ENCODE data around the gene MYLK. TPM values are rescaled to one million over a fixed set of nuclear protein-coding genes. Genes with fewer than 3 reads are reported as not detected.
"Not testable (repeated sequence)": the region's sequence is repeated elsewhere in the genome, so short reads cannot be mapped to it uniquely, and the experiment has no call there.

Gene MYLK
- total RNA-seq, 2 donors from 2014 or later: 4.7 to 6.6 TPM

GRCh38 chr3:123618076-123618708 is 265.9 kb downstream of the MYLK start:
- no peak for TF ChIP-seq CTCF (conservative IDR thresholded peaks at IDR 0.05)
- no peak overlapping the region for H3K4me3 ChIP-seq (ENCODE audit: low read length)
- H3K4me1 Mint-ChIP-seq: peaks cover 5% of the 10 kb centered on the region
- H3K27ac ChIP-seq (ENCODE audit: low read depth, low read length): no peak overlapping the region
- H3K4me3 Mint-ChIP-seq: no peak overlapping the region
- no peaks in the 10 kb centered on the region for H3K27me3 Mint-ChIP-seq (ENCODE audit: insufficient read depth)
- no peaks in the 10 kb centered on the region for H3K9me3 ChIP-seq (ENCODE audit: control insufficient read depth, low read length)
- no peaks in the 10 kb centered on the region for H3K4me1 ChIP-seq (ENCODE audit: control insufficient read depth, insufficient read depth, low read length)
- H3K36me3 Mint-ChIP-seq (ENCODE audit: low read depth): peaks cover 3% of the 10 kb centered on the region
- H3K9ac ChIP-seq (ENCODE audit: extremely low read depth, low read length, poor library complexity, severe bottlenecking): no peak overlapping the region
- no peaks in the 10 kb centered on the region for H3K9me3 Mint-ChIP-seq
- peaks cover 4% of the 10 kb centered on the region for H3K36me3 ChIP-seq (ENCODE audit: control insufficient read depth, insufficient read depth, low read length)
- no peak for DNase-seq
- H3K27me3 ChIP-seq (ENCODE audit: control insufficient read depth, insufficient read depth, low read length, poor library complexity, severe bottlenecking): no peaks in the 10 kb centered on the region
- H3K27ac Mint-ChIP-seq: no peak overlapping the region
- 80 to 86% methylated on average over 7 of the region's 7 CpGs for WGBS, 2 experiments (ENCODE audit: insufficient coverage in 1 of 2, insufficient read length in 1 of 2)

GRCh38 chr3:123616593-123616992 is 267.5 kb downstream of the MYLK start:
- Histone ChIP-seq H3K4me1 (ENCODE audit: control insufficient read depth, insufficient read depth, low read length) (no peaks in the 10 kb centered on the region), H3K9ac (ENCODE audit: extremely low read depth, low read length, poor library complexity, severe bottlenecking) (no peak overlapping the region), H3K27me3 (ENCODE audit: control insufficient read depth, insufficient read depth, low read length, poor library complexity, severe bottlenecking) (no peaks in the 10 kb centered on the region), H3K27ac (ENCODE audit: low read depth, low read length) (no peak overlapping the region), H3K9me3 (ENCODE audit: control insufficient read depth, low read length) (no peaks in the 10 kb centered on the region), H3K36me3 (ENCODE audit: control insufficient read depth, insufficient read depth, low read length) (peaks cover 17% of the 10 kb centered on the region), H3K4me3 (ENCODE audit: low read length) (no peak overlapping the region)
- WGBS, 2 experiments (ENCODE audit: insufficient coverage in 1 of 2, insufficient read length in 1 of 2): 88 to 96% methylated on average over 4 to 6 of the region's 6 CpGs
- Mint-ChIP-seq H3K36me3 (ENCODE audit: low read depth) (peaks cover 3% of the 10 kb centered on the region), H3K9me3 (no peaks in the 10 kb centered on the region), H3K4me1 (peaks cover 5% of the 10 kb centered on the region), H3K27me3 (ENCODE audit: insufficient read depth) (no peaks in the 10 kb centered on the region), H3K4me3 (no peak overlapping the region), H3K27ac (no peak overlapping the region)
- no peak for DNase-seq
- TF ChIP-seq CTCF (conservative IDR thresholded peaks at IDR 0.05): no peak

- no peaks in the 10 kb centered on the region for H3K4me1 ChIP-seq (ENCODE audit: control insufficient read depth, insufficient read depth, low read length)
- no peaks in the 10 kb centered on the region for H3K27me3 ChIP-seq (ENCODE audit: control insufficient read depth, insufficient read depth, low read length, poor library complexity, severe bottlenecking)
- Mint-ChIP-seq H3K36me3 (ENCODE audit: low read depth) (peaks cover 10% of the 10 kb centered on the region), H3K27ac (no peak overlapping the region), H3K9me3 (no peaks in the 10 kb centered on the region), H3K27me3 (ENCODE audit: insufficient read depth) (no peaks in the 10 kb centered on the region), H3K4me3 (no peak overlapping the region), H3K4me1 (peaks cover 5% of the 10 kb centered on the region)
- peaks cover 25% of the 10 kb centered on the region for H3K36me3 ChIP-seq (ENCODE audit: control insufficient read depth, insufficient read depth, low read length)
- H3K27ac ChIP-seq (ENCODE audit: low read depth, low read length): no peak overlapping the region
- H3K9me3 ChIP-seq (ENCODE audit: control insufficient read depth, low read length): no peaks in the 10 kb centered on the region
- no peak overlapping the region for H3K9ac ChIP-seq (ENCODE audit: extremely low read depth, low read length, poor library complexity, severe bottlenecking)
- WGBS, 2 experiments (ENCODE audit: insufficient coverage in 1 of 2, insufficient read length in 1 of 2): 88 to 94% methylated on average over 1 to 2 of the region's 2 CpGs
- DNase-seq: no peak
- H3K4me3 ChIP-seq (ENCODE audit: low read length): no peak overlapping the region
- TF ChIP-seq CTCF (conservative IDR thresholded peaks at IDR 0.05): no peak
These were observed 270.6 kb downstream of the MYLK start for GRCh38 chr3:123613543-123613942.

GRCh38 chr3:123611674-123612073 is 272.5 kb downstream of the MYLK start:
- H3K27ac Mint-ChIP-seq; H3K4me1 ChIP-seq (ENCODE audit: control insufficient read depth, insufficient read depth, low read length); H3K9me3 ChIP-seq (ENCODE audit: control insufficient read depth, low read length); H3K4me3 Mint-ChIP-seq; DNase-seq; H3K27ac ChIP-seq (ENCODE audit: low read depth, low read length); H3K9me3 Mint-ChIP-seq; H3K27me3 Mint-ChIP-seq (ENCODE audit: insufficient read depth); H3K27me3 ChIP-seq (ENCODE audit: control insufficient read depth, insufficient read depth, low read length, poor library complexity, severe bottlenecking); H3K4me3 ChIP-seq (ENCODE audit: low read length); H3K9ac ChIP-seq (ENCODE audit: extremely low read depth, low read length, poor library complexity, severe bottlenecking); H3K4me1 Mint-ChIP-seq: not testable (repeated sequence)
- H3K36me3 Mint-ChIP-seq (ENCODE audit: low read depth): peaks cover 10% of the 10 kb centered on the region
- H3K36me3 ChIP-seq (ENCODE audit: control insufficient read depth, insufficient read depth, low read length): peaks cover 25% of the 10 kb centered on the region
- 95 to 96% methylated on average over 5 to 7 of the region's 7 CpGs for WGBS, 2 experiments (ENCODE audit: insufficient coverage in 1 of 2, insufficient read length in 1 of 2)

Data from endodermal cell (in vitro differentiated cells).